Muscle layer of colon (tissue), 2 donors: ENCODE data around the gene KRTAP10-3.

Experiments
- H3K27ac ChIP-seq: one replicate; pipeline ENCODE4 v1.7.0; 2013; ENCODE audit warnings: low read depth, mild to moderate bottlenecking, low read length, moderate library complexity
- H3K27me3 ChIP-seq, 2 donors: one replicate each; pipeline ENCODE4 v1.7.0; 2013; ENCODE audit warnings: low read length in 2 of 2, mild to moderate bottlenecking in 2 of 2; ENCODE audit not compliant: insufficient read depth in 2 of 2, control insufficient read depth in 1 of 2
- H3K36me3 ChIP-seq: one replicate; pipeline ENCODE4 v1.7.0; 2013; ENCODE audit warnings: mild to moderate bottlenecking, low read length; ENCODE audit not compliant: insufficient read depth
- H3K4me1 ChIP-seq: one replicate; pipeline ENCODE4 v1.7.0; 2013; ENCODE audit warnings: mild to moderate bottlenecking, low read length; ENCODE audit not compliant: insufficient read depth
- H3K4me3 ChIP-seq, 2 donors: one replicate each; pipeline ENCODE4 v1.7.0; 2013; ENCODE audit warnings: low read length in 2 of 2, low read depth in 1 of 2, mild to moderate bottlenecking in 1 of 2, moderate library complexity in 1 of 2
- H3K9ac ChIP-seq: one replicate; pipeline ENCODE4 v1.7.0; 2013; ENCODE audit warnings: low read length
- H3K9me3 ChIP-seq: one replicate; pipeline ENCODE4 v1.7.0; 2013; ENCODE audit warnings: mild to moderate bottlenecking, low read length
- donor health status: abdominal sarcoma.
- donor health status: Adenocarcinoma of cecum.

The KRTAP10-3 gene

DNA sequence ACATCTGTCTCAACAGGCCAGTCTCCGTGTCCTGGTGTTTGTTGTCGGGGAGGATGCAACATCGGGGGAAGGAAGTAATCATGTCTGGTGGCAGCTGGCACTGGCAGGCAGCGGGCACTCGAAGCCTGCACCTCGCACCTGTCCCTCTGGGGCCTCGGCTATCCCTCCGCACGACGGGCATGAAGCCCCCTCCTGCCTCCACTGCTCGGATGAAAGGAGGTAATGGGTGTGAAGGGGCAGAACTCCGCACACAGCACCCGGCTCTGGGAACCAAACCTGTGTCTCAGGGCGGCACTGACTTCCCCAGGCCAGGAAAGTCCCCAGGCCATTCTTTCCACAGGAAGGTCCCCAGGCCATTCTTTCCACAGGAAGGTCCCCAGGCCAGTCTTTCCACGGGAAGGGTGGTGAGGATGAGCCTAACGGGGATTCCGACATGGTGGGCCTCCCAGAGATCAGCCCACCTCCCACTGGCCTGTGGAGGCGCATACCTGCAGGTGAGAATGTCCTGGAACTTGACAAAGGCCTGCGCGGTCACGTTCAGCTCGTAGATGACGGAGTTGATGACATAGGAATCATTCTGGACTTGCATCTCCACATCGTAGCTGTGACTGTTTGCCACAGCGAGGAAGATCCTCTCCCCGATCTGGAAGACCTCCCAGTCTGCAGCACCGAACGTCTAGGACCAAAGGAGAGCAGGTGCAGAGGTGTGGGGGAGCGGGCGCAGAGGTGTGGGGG lies 49.7 kb downstream of the KRTAP10-3 start:
- no peaks in the 10 kb centered on the region for H3K9me3 ChIP-seq
- no peak overlapping the region for H3K4me3 ChIP-seq
- no peak overlapping the region for H3K27ac ChIP-seq
- peaks cover 10 to 12% of the 10 kb centered on the region in 2 donors for H3K27me3 ChIP-seq
- H3K9ac ChIP-seq: no peak overlapping the region
- H3K36me3 ChIP-seq: no peaks in the 10 kb centered on the region
- no peaks in the 10 kb centered on the region for H3K4me1 ChIP-seq

DNA sequence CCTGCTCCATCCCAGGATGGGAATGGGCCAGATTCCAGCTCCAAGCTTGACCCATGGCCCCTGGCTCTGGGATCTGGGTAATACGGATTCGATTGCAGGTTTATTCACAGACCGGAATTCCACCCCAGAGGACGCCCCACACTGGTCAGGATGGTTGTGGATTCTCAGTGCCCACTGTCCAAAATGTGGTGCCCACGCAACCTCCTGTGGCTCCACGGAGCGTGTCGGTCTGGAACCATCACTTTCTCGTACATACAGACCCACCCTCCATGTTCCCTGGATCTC lies 50.2 kb downstream of the KRTAP10-3 start:
- H3K4me3 ChIP-seq: no peak overlapping the region
- no peak overlapping the region for H3K27ac ChIP-seq
- no peak overlapping the region for H3K9ac ChIP-seq
- H3K9me3 ChIP-seq: no peaks in the 10 kb centered on the region
- H3K27me3 ChIP-seq: peaks cover 10 to 12% of the 10 kb centered on the region in 2 donors
- no peaks in the 10 kb centered on the region for H3K36me3 ChIP-seq
- H3K4me1 ChIP-seq: no peaks in the 10 kb centered on the region
